Measurements from ENCODE around the gene LILRA5.
"Not testable (repeated sequence)": the region's sequence is repeated elsewhere in the genome, so short reads cannot be mapped to it uniquely, and the experiment has no call there.

LILRA5 gene

DNA sequence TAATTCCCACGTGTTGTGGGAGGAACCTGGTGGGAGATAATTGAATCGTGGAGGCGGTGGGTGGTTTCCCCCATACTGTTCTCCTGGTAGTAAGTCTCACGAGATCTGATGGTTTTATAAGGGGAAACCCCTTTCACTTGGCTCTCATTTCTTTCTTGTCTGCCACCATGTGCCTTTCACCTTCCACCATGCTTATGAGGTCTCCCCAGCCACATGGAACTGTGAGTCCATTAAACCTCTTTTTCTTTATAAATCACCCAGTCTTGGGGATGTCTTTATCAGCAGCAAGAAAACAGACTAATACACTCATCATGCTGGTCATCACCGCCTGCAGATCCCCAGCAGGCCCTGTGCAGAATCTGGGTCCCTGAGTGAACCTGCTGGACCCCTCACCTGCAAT, 15.8 kb upstream of the LILRA5 start:
- H3K9ac ChIP-seq (ENCODE audit: low read length), result not testable (repeated sequence)

GRCh38 chr19:54325631-54326030, 12.7 kb upstream of the LILRA5 start:
- H3K14ac ChIP-seq (ENCODE audit: low read length in 2 of 2), result no peak overlapping the region
- no peak overlapping the region for H3K4me2 ChIP-seq (ENCODE audit: low read length, poor library complexity, severe bottlenecking)
- DNase-seq, result no peak
- no peaks in the 10 kb centered on the region for H3K79me1 ChIP-seq (replicated peaks; ENCODE audit: low read length, poor library complexity, severe bottlenecking)
- H3K36me3 ChIP-seq (ENCODE audit: control insufficient read depth in 1 of 2, insufficient read depth in 2 of 2, low read depth in 1 of 2, low read length in 2 of 2), result no peaks in the 10 kb centered on the region
- no peak overlapping the region for H2BK5ac ChIP-seq (ENCODE audit: low read depth, low read length, poor library complexity, severe bottlenecking)
- WGBS, result 68% methylated on average over 5 of the region's 5 CpGs
- H3K18ac ChIP-seq (ENCODE audit: low read depth in 1 of 2, low read length in 2 of 2), result no peak overlapping the region
- no peak overlapping the region for H4K8ac ChIP-seq (ENCODE audit: low read length)
- H2BK120ac ChIP-seq (ENCODE audit: low read depth, low read length), result no peak overlapping the region
- no peak overlapping the region for H2BK12ac ChIP-seq (ENCODE audit: low read length in 2 of 2)
- H3K27ac ChIP-seq (ENCODE audit: low read length, poor library complexity, severe bottlenecking), result no peak overlapping the region
- no peak overlapping the region for H4K91ac ChIP-seq (ENCODE audit: low read length)
- no peak overlapping the region for H3K23ac ChIP-seq (ENCODE audit: low read length in 2 of 2)
- no peak overlapping the region for H3K4me3 ChIP-seq (ENCODE audit: insufficient read depth in 1 of 2, low read depth in 1 of 2, low read length in 2 of 2)
- no peak overlapping the region for H2AFZ ChIP-seq (ENCODE audit: low read depth, low read length)
- peaks cover 2% of the 10 kb centered on the region for H3K9me3 ChIP-seq (ENCODE audit: control insufficient read depth, low read length)
- H3K9ac ChIP-seq (ENCODE audit: low read length), result no peak overlapping the region
- peaks cover 0 to 17% of the 10 kb centered on the region in 2 experiments for H3K27me3 ChIP-seq (ENCODE audit: control insufficient read depth in 1 of 2, insufficient read depth in 1 of 2, low read length in 2 of 2)
- H3K4me1 ChIP-seq (ENCODE audit: control insufficient read depth, insufficient read depth, low read depth, low read length), result no peaks in the 10 kb centered on the region
- no peak overlapping the region for H3K4ac ChIP-seq (ENCODE audit: low read depth in 1 of 2, low read length in 2 of 2)
- H2BK15ac ChIP-seq (ENCODE audit: low read depth, poor library complexity, severe bottlenecking), result no peak overlapping the region
- H2AK5ac ChIP-seq (ENCODE audit: low read length, severe bottlenecking), result no peak overlapping the region

More for the DNA sequence above, 15.8 kb upstream of the LILRA5 start:
- 58% methylated on average over 5 of the region's 5 CpGs for WGBS
- not testable (repeated sequence) for H3K18ac ChIP-seq (ENCODE audit: low read depth in 1 of 2, low read length in 2 of 2); H3K79me1 ChIP-seq (replicated peaks; ENCODE audit: low read length, poor library complexity, severe bottlenecking); H2BK12ac ChIP-seq (ENCODE audit: low read length in 2 of 2); H3K27ac ChIP-seq (ENCODE audit: low read length, poor library complexity, severe bottlenecking); H2BK120ac ChIP-seq (ENCODE audit: low read depth, low read length); H3K4me3 ChIP-seq (ENCODE audit: insufficient read depth in 1 of 2, low read depth in 1 of 2, low read length in 2 of 2); H4K91ac ChIP-seq (ENCODE audit: low read length); H2BK15ac ChIP-seq (ENCODE audit: low read depth, poor library complexity, severe bottlenecking); H3K4me1 ChIP-seq (ENCODE audit: control insufficient read depth, insufficient read depth, low read depth, low read length); H4K8ac ChIP-seq (ENCODE audit: low read length); H3K4ac ChIP-seq (ENCODE audit: low read depth in 1 of 2, low read length in 2 of 2); H3K9me3 ChIP-seq (ENCODE audit: control insufficient read depth, low read length); H3K23ac ChIP-seq (ENCODE audit: low read length in 2 of 2); H3K36me3 ChIP-seq (ENCODE audit: control insufficient read depth in 1 of 2, insufficient read depth in 2 of 2, low read depth in 1 of 2, low read length in 2 of 2); DNase-seq; H3K14ac ChIP-seq (ENCODE audit: low read length in 2 of 2); H2AK5ac ChIP-seq (ENCODE audit: low read length, severe bottlenecking); H3K4me2 ChIP-seq (ENCODE audit: low read length, poor library complexity, severe bottlenecking); H2AFZ ChIP-seq (ENCODE audit: low read depth, low read length); H2BK5ac ChIP-seq (ENCODE audit: low read depth, low read length, poor library complexity, severe bottlenecking)
- peaks cover 0 to 16% of the 10 kb centered on the region in 2 experiments for H3K27me3 ChIP-seq (ENCODE audit: control insufficient read depth in 1 of 2, insufficient read depth in 1 of 2, low read length in 2 of 2)

- H2BK12ac ChIP-seq (ENCODE audit: low read length in 2 of 2), result no peak overlapping the region
- no peaks in the 10 kb centered on the region for H3K36me3 ChIP-seq (ENCODE audit: control insufficient read depth in 1 of 2, insufficient read depth in 2 of 2, low read depth in 1 of 2, low read length in 2 of 2)
- no peak for DNase-seq
- H2AK5ac ChIP-seq (ENCODE audit: low read length, severe bottlenecking), result no peak overlapping the region
- H2BK5ac ChIP-seq (ENCODE audit: low read depth, low read length, poor library complexity, severe bottlenecking), result no peak overlapping the region
- peaks cover 0 to 20% of the 10 kb centered on the region in 2 experiments for H3K27me3 ChIP-seq (ENCODE audit: control insufficient read depth in 1 of 2, insufficient read depth in 1 of 2, low read length in 2 of 2)
- H2BK15ac ChIP-seq (ENCODE audit: low read depth, poor library complexity, severe bottlenecking), result no peak overlapping the region
- no peak overlapping the region for H4K8ac ChIP-seq (ENCODE audit: low read length)
- no peak overlapping the region for H3K4me2 ChIP-seq (ENCODE audit: low read length, poor library complexity, severe bottlenecking)
- H3K18ac ChIP-seq (ENCODE audit: low read depth in 1 of 2, low read length in 2 of 2), result no peak overlapping the region
- H2AFZ ChIP-seq (ENCODE audit: low read depth, low read length), result no peak overlapping the region
- H3K14ac ChIP-seq (ENCODE audit: low read length in 2 of 2), result no peak overlapping the region
- no peaks in the 10 kb centered on the region for H3K4me1 ChIP-seq (ENCODE audit: control insufficient read depth, insufficient read depth, low read depth, low read length)
- H4K91ac ChIP-seq (ENCODE audit: low read length), result no peak overlapping the region
- H3K23ac ChIP-seq (ENCODE audit: low read length in 2 of 2), result no peak overlapping the region
- 5% methylated on average over 4 of the region's 4 CpGs for WGBS
- no peak overlapping the region for H2BK120ac ChIP-seq (ENCODE audit: low read depth, low read length)
- no peak overlapping the region for H3K27ac ChIP-seq (ENCODE audit: low read length, poor library complexity, severe bottlenecking)
- no peak overlapping the region for H3K4me3 ChIP-seq (ENCODE audit: insufficient read depth in 1 of 2, low read depth in 1 of 2, low read length in 2 of 2)
- H3K4ac ChIP-seq (ENCODE audit: low read depth in 1 of 2, low read length in 2 of 2), result no peak overlapping the region
- peaks cover 2% of the 10 kb centered on the region for H3K9me3 ChIP-seq (ENCODE audit: control insufficient read depth, low read length)
- H3K9ac ChIP-seq (ENCODE audit: low read length), result no peak overlapping the region
- no peaks in the 10 kb centered on the region for H3K79me1 ChIP-seq (replicated peaks; ENCODE audit: low read length, poor library complexity, severe bottlenecking)
These were observed 12.2 kb upstream of the LILRA5 start for GRCh38 chr19:54325194-54325621.

- Histone ChIP-seq H2BK15ac (ENCODE audit: low read depth, poor library complexity, severe bottlenecking) (no peak overlapping the region), H3K4ac (ENCODE audit: low read depth in 1 of 2, low read length in 2 of 2) (no peak overlapping the region), H2BK120ac (ENCODE audit: low read depth, low read length) (no peak overlapping the region), H3K9me3 (ENCODE audit: control insufficient read depth, low read length) (peaks cover 2% of the 10 kb centered on the region), H4K91ac (ENCODE audit: low read length) (no peak overlapping the region), H3K4me3 (ENCODE audit: insufficient read depth in 1 of 2, low read depth in 1 of 2, low read length in 2 of 2) (no peak overlapping the region), H3K4me2 (ENCODE audit: low read length, poor library complexity, severe bottlenecking) (no peak overlapping the region), H4K8ac (ENCODE audit: low read length) (no peak overlapping the region), H2AK5ac (ENCODE audit: low read length, severe bottlenecking) (no peak overlapping the region), H3K27me3 (ENCODE audit: control insufficient read depth in 1 of 2, insufficient read depth in 1 of 2, low read length in 2 of 2) (peaks cover 0 to 24% of the 10 kb centered on the region in 2 experiments), H3K27ac (ENCODE audit: low read length, poor library complexity, severe bottlenecking) (no peak overlapping the region), H3K36me3 (ENCODE audit: control insufficient read depth in 1 of 2, insufficient read depth in 2 of 2, low read depth in 1 of 2, low read length in 2 of 2) (no peaks in the 10 kb centered on the region), H2AFZ (ENCODE audit: low read depth, low read length) (no peak overlapping the region), H3K18ac (ENCODE audit: low read depth in 1 of 2, low read length in 2 of 2) (no peak overlapping the region), H3K23ac (ENCODE audit: low read length in 2 of 2) (no peak overlapping the region), H3K79me1 (replicated peaks; ENCODE audit: low read length, poor library complexity, severe bottlenecking) (no peaks in the 10 kb centered on the region), H2BK12ac (ENCODE audit: low read length in 2 of 2) (no peak overlapping the region), H3K4me1 (ENCODE audit: control insufficient read depth, insufficient read depth, low read depth, low read length) (no peaks in the 10 kb centered on the region), H3K9ac (ENCODE audit: low read length) (no peak overlapping the region), H2BK5ac (ENCODE audit: low read depth, low read length, poor library complexity, severe bottlenecking) (no peak overlapping the region), H3K14ac (ENCODE audit: low read length in 2 of 2) (no peak overlapping the region)
- DNase-seq, result no peak
- 0% methylated on average over 2 of the region's 3 CpGs for WGBS
These were observed 11.1 kb upstream of the LILRA5 start for GRCh38 chr19:54324071-54324470.
